Ovary (tissue), 3 donors: Measurements from ENCODE around the gene DGKI.

Experiments
- EP300 ChIP-seq: sonication (generic); formaldehyde crosslinking; IDR thresholded peaks from one replicate; pipeline ENCODE4 v1.6.1; 2017; ENCODE audit warnings: antibody characterized with exemption
- POLR2A ChIP-seq: fragments of 450-650 bp; IDR thresholded peaks from one replicate; pipeline ENCODE4 v1.6.1; 2017; ENCODE audit warnings: antibody characterized with exemption, mild to moderate bottlenecking, moderate library complexity
- TF ChIP-seq, protein P1 (sequence below), 3 donors: fragments of 450-650 bp in 2 of 3; fragments of 200-600 bp in 1 of 3; IDR thresholded peaks; one replicate each; pipeline versions ENCODE4 v1.5.1 to v1.8.0; 2016 to 2022; ENCODE audit warnings: antibody characterized with exemption in 3 of 3, mild to moderate bottlenecking in 1 of 3
- donor health status: DM: no; HTN: no; CAD: no.

DNA sequence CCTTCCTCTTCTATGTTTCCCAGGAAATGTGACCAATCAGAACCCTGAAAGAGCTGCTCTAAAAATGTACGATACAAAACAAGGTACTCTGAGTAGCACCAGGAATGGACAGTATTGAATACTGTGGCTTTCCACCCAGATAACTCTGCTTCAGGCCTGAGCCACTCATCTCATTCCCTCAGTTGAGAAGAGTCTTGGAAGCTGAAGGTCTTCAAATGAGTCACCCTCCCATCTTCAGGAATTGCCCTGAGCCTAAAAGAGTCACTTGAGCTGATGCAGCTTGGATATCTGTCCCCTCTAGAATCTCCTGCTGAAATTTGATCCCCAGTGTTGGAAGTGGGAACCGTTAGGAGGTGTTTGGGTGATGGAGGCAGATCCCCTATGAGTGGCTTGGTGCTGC, 210.4 kb downstream of the DGKI start:
- TF ChIP-seq EP300 (no peak), POLR2A (no peak)
- TF ChIP-seq, protein P1, sequence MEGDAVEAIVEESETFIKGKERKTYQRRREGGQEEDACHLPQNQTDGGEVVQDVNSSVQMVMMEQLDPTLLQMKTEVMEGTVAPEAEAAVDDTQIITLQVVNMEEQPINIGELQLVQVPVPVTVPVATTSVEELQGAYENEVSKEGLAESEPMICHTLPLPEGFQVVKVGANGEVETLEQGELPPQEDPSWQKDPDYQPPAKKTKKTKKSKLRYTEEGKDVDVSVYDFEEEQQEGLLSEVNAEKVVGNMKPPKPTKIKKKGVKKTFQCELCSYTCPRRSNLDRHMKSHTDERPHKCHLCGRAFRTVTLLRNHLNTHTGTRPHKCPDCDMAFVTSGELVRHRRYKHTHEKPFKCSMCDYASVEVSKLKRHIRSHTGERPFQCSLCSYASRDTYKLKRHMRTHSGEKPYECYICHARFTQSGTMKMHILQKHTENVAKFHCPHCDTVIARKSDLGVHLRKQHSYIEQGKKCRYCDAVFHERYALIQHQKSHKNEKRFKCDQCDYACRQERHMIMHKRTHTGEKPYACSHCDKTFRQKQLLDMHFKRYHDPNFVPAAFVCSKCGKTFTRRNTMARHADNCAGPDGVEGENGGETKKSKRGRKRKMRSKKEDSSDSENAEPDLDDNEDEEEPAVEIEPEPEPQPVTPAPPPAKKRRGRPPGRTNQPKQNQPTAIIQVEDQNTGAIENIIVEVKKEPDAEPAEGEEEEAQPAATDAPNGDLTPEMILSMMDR (IDR thresholded peaks at IDR 0.05), result no peak
